Astrocyte of the hippocampus (primary cell): ENCODE measurements around the gene METTL25B.

Experiments used
- DNase-seq: peaks from one replicate; pipeline ENCODE4 v3.0.0; 2011; ENCODE audit warnings: low read depth, low spot score

The METTL25B gene

DNA sequence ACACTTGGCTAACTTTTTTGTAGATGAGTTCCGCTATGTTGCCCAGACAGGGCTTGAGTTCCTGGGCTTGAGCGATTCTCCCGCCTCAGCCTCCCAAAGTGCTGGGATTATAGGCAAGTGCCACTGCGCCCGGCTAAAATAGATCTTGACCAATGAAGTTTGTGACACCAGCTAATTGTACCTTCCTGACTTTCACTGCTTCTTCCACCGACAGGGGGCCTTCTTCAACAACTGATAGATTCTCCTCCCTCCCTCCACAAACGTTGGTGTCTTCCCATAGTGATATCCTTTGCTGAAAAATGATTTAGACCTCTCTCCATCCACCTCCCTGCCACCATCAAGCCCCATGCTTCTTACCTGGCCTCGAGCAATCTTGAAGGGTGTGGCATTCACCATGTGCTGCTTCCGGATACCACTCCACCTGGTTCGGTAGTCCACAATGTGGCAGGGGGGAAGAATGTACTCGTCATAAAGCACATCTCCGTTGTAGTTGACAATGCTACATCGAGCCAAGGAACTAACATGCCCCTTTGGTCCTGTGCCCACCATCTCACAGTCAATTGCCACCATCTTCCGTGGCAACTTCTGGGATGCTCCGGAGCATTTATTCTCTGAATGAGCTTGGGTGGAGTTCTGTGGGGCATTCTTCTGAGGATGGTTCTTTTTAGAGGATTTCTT, 1.6 kb upstream of the METTL25B start:
- peak; percentile 72 for DNase-seq

DNA sequence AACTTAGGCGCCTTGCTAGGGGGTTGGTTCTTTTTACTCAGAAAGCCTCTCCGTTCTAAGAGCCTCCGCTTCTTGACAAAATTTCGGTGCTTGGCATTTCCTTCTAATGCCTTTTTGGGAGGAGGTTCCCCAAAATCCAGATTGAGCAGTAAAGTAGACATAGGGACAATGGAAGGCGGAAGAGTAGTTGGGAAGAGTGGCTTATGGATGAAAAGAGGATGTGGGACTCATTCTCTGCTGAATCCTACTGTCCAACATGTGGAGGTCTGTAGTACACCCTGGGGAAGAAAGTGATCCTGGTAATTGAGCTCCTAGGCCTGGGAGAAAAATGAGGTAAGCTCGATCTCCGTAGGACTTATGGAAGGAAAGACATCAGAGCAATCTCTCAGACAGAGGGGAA, 777 bp upstream of the METTL25B start:
- DNase-seq, result no peak

DNA sequence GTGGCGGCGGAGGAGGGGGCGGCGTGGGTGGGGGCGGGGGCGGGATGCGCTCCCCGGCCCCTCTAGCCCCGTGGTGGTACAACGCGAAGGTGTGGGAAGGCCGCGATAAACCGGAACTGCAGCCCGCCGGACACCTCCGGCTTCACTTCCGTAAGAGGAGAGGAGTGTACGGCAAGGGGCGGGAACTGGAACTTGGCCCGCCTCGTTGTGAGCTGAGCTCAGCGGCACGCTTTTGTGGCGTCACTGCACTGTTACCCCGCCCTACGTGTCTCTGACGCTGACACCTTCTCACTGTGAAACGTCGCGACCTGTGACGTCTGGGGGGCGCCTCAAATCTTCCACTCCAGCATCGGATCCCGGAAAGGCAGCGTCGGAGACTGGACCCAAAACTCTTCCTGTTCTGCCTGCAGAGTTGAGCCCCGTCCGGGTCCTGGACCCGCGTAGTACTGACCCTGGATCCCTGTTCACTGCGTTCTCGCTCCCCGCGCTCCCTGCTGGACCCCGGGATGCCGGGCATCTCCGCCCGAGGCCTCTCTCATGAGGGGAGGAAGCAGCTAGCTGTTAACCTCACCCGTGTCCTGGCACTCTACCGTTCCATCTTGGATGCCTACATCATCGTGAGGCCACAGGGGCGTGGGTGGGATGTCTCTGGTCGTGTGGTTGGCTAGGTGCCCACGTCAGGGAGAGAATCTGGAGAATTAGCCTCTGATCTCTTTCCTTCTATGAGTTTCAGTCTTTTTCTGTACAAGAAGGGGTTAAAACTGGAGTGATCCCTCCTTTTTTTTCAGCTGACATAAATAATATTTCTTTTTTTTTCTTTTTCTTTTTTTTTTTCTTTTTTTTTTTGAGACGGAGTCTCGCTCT, 562 bp downstream of the METTL25B start, which contains the start of gene ISG20L2:
Gene ISG20L2 (minus strand): TSS at position 168 of the 864 bp plus-strand sequence. CDS start 1,114 bp downstream, outside the sequence.
- DNase-seq, result peak; percentile 99

DNA sequence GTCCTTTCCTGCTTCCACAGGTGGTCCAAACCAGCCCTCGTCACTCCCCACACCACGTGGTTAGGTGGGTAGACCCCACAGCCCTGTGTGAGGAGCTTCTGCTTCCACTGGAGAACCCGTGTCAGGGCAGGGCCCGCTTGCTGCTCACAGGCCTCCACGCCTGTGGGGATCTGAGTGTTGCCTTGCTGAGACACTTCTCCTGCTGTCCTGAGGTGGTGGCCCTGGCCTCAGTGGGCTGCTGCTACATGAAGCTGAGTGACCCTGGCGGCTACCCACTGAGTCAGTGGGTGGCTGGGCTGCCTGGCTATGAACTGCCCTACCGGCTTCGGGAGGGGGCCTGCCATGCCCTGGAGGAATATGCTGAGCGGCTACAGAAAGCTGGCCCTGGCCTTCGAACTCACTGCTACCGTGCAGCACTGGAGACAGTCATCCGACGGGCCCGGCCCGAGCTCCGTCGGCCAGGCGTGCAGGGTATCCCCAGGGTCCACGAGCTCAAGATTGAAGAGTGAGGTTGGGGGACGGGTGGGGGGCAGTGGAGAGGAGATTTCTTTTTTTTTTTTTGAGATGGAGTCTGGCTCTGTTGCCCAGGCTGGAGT, 5.8 kb downstream of the METTL25B start:
- DNase-seq, result no peak

DNA sequence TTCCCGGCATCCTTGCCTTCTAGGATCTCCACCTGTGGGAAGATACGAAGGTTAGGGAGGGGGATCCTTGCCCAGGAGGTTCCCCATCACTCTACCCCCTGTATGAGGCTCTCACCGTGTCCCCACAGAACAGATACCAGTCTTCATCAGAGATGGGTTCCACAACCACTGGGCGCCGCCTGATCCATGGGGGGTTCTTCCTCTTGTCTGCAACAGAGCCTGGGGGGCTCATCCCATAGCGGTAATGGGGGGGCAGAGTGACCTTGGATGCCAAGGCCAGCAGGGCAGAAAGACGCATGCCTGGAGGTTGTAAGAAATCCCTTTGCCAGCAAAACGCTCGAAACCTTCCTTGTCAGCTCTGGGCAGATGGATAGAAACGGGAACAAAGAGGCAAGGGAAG, 10.1 kb downstream of the METTL25B start:
- DNase-seq, result no peak

DNA sequence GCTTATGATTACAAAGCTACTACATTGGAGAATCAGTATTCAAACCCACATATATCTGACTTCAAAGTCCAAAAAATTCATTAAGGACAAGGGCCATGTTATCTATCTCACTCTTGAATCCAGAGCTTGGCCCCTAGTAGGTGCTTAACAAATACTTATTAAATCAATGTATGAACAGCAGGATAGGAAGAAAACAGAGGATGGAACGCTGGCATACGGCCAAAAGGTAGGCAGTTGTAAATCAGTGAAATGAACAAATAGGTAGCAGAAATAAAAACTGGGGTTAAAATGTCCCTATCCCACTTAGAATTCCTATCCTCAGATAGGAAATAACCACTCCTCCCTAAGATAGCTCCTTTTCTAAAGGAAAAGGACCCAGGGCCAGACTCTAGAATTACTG, 10.6 kb downstream of the METTL25B start:
- no peak for DNase-seq

DNA sequence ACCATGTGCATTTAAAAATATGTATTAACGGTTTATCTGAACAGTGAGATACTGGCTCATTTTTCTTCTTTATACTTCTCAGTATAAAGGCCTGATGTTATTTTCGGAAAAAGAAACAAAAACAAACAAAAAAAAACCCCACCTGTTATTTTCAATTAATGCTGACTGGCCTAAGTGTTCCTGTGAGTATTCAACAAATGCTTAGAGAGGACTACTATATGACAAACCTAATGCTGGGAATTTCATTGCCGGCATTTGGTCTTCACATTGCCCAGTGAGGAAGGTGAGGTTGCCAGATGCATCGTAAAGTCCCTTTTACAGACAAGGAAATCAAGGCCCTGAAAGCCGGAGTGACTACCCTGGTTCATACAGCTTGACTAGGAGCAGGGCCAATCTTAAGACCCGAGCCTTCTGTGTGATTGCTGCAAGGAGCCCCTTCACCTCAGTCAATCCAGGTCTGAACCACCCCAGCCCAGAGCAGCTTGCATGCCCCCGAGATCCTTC, 12.0 kb downstream of the METTL25B start:
- no peak for DNase-seq

DNA sequence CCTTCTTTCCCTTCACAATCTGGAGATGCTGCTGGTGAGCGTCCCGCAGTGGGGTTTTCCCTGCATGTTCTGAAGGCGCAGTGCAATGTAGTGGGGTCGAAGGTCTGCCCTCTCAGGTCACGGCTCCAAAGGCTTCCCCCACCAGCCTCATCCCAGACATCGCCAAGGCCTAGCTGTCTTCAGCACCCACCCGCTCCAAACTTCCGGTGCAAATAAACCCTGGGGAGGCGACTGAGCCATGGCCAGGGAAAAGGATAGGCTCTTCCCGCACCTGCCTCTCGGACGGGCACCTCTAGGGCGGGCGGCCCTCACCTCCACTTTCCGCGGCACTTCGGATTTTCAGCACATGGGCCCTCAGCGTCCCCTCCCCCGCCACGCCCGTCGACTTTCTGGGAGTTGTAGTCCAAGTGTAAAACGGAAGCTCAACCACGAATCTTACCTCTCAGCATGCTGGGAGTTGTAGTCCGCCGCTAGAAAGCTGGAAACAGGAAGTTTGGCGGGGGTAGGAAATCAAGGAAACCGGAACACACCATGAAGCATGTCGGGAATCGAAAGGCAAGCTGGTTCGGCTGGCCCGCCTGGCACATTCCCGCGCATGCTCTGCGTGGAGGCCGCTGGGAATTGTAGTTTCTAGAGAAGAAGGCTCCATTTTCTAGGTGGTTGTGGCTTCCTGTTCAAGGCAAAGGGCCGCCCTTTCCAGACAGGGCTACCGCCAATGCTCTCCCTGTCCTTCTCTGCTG, 12.6 kb downstream of the METTL25B start, which contains the start of gene MRPL24:
Gene MRPL24 (minus strand): TSS at position 348 of the 740 bp plus-strand sequence. CDS start 2,384 bp downstream, outside the sequence.
- DNase-seq, result peak; percentile 99

DNA sequence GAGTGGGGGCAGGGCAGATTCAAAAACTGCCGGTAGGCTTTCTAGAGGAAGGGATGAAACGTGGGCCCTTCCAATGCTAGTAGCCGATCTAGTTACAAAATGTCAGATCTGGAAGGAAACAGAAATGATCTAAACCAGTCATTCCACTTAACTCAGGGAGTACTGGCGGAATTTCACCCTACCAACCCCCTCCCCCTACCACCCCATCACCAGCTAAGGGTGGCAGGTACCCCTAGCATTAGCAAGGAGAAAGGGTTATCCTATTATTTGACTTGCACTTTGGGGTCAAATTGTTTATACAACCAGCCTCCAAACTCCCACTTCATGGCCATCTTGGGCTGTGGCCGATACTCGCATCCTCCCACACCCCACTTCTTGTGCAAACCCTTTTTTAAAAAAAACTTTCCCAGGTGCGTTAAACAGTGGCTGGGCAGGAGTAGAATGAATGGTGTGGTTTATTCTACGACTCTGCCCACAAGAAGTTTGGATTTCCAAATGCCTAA, 13.3 kb downstream of the METTL25B start:
- DNase-seq, result no peak

DNA sequence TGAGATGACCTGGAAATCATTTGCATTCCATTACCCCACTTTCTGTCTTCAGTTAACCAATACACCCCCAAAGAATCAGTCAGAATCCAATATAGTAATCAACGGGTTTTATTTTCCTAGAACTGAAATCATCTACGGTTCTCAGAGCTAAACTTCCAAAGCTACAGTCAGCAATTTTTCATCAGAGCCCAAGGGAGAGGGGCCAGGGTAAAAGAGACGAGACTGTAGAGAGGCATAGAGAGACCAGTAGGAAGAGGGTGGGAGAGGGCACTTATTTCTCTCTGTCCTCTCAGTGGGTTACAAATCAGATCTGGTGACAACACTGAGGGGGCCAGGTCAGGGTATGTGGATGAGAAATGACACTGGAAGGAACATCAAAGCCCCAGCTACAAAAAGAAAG, 13.7 kb downstream of the METTL25B start:
- no peak for DNase-seq

DNA sequence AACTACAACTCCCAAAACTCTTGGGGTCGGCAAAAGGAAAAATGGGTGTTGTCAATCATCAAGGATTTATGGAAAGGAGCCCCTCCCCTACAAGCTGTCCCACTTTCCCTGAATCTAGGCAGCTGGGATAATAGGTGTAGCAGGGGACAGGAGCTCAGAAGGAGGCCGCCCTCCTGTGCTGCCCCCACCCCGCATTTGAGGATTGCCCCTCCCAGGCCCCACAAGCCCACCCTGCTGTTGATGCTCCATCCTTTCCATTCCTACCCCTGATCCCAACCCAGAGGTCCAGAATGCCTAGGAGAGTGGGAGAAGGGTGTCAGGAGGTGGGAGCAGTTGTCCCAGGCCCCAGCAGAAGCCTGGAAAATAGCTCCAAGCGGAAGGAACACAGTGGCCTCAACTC, 14.5 kb downstream of the METTL25B start:
- no peak for DNase-seq

DNA sequence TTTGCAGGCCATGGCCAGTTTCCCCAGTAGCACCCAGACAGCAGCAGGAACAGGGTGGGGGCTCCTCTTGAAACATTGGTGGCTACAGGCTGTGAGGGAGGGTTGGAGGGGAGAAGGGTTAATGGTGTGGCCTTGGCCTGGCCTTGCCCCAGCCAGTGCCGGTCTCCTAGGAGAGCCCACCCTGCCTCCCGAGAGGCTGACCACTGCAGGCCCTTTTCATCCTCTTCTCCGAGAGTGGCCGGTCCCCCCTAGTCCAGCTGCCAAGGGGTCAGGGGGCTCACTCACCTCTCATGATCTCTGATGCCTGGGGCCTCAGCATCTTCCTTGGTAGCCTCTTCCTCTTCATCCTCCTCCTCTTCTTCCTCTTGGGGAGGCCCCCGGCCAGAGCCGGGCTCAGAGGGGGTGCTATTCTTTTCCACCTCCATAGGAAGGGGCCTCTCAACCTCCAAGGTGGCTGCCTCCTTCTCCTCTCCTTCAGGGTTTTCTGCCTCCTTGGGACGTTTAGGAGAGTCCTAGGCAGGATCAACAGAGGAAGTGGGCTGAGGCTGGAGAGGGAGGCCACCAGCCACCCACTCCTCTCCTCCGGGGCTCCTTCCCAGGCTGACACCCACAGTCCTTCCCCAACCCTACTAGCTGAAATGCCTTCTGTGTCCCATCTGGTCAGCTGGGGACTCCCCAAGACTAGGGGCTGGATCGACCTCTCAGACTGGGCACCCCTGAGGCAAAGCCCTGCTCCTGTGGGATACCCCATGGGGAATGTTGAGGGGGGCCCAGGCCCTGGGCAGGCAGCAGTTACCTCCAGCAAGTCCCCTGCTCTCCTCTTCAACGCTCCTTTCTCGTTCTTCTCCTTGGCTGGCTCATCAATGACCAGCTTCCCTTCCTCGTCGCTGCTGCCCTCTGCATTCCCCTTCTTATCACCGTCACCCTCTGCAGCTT, 15.4 kb downstream of the METTL25B start:
- DNase-seq, result no peak

DNA sequence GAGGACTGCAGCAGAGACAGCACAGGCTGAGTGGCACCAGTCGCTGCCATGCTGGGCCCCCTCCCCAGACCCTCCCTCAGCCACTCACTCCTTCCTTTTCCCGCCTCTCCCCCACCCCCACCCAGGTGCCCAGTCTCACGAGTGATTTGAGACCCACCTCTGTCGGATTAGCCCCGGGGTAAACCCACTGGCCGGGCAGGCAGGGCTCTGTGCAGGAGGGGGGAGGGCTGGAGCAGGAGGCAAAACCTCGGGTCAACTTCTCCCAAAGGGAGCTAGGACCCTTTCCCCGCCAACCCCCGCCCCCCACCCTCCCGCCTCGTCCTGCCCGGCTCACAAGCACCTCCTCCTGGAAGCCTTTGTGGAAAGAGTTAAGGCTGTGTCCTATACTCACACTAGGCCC, 16.1 kb downstream of the METTL25B start:
- no peak for DNase-seq

DNA sequence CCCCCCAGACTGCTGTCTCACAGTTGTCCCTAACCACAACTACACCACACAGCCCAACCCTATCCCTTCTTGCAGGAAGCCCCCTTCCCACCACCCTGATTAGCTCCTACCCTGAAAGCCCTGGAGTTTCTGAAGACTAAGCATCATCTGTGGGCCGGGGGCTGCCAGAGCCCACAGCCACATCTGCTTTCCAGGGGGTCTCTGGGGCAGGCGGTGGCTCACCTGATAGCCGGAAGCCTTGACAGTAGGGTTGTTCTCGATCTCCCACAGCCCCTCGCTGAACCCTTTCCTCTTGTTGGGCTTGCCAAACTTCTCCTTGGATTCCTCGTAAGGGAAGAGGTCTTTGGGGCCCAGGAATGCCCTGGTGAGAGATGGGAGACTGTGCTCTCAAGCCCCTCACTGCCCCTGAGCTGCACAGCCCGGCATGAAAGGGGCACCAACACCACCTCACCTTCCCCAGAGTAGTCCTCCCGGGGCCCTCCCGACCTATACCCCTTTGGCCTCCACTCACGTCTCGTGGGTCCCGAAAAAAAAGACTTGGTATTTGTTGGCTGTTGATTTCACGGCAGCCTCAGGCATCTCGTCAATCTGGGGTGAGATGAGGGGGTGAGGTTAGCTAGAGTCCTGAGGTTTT, 16.6 kb downstream of the METTL25B start:
- DNase-seq, result no peak

DNA sequence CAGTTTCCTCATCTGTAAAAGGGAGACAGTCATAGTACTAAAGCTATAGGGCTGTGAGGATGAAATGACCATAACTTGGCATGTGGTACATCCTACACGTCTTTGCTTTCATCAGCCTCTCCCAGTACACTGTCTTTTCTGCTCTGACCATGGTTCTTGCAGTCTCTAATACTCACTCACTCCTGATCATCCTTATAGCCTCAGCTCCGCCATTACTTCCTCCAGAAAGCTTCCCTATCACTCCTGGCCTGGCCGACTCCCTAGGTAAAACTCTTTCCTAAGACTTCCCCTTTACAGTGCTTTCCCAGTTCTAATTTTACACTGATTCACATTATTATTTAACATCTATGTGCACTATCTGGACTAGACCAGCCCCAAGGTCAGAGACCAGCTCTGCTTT, 17.6 kb downstream of the METTL25B start:
- DNase-seq, result no peak

DNA sequence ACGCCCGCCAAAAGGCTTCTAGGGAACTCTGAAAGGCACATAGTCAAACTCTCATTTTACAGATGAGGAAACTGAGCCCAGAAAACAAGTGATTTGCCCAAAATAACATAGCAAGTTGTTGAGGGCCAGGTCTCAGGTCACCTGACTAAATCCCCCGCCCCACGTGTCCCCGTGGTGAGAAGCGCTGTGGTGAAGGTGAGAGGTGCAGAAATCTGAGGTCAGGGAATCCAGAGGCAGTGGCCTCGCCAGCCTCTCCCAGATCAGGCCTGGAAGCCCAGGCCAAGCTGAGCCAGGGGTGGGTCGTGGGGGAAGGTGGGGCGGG, 18.1 kb downstream of the METTL25B start:
- DNase-seq, result no peak

DNA sequence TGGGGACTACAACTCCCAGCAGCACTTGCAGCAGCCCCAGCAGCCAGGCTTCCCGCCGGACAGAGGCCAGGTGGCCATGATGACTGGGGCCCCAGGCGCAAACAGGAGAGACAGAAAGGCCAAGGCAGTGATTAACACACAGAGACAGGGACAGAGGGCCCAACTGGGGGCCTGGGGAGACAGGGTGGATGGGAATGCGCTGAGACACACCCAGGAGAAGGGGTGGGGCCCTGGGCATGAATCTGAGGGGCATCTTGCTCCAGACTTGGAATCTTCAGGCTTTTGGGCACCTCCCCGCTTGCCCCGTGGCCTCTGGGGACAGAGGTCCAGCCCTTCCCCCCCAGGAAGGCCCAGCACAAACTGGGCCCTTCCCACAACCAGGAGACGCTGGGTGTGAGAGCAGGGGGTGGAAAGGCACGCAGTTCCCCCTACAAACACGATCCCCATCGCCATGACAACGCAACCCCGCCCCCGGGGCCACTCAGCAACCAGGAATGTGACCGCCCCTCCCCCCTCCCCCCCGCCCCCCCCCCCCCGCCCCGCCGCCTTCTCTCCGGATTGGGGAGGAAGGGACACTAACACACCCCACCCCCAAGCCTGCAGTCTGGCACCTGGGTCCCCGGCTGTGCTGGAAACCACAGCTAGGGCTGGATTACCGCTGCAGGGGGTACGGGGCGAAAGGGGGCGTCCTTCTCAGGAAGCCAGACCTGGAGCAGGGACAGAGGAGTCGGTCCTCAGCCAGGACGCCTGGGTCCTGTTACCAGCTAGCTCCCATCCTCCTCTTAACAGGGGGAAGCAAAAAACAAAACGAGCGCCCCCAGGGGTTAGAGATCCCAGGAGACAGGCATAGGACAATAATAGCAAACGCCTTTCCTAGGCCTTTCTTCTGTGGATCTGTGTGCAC, 18.7 kb downstream of the METTL25B start:
- peak; percentile 96 for DNase-seq

DNA sequence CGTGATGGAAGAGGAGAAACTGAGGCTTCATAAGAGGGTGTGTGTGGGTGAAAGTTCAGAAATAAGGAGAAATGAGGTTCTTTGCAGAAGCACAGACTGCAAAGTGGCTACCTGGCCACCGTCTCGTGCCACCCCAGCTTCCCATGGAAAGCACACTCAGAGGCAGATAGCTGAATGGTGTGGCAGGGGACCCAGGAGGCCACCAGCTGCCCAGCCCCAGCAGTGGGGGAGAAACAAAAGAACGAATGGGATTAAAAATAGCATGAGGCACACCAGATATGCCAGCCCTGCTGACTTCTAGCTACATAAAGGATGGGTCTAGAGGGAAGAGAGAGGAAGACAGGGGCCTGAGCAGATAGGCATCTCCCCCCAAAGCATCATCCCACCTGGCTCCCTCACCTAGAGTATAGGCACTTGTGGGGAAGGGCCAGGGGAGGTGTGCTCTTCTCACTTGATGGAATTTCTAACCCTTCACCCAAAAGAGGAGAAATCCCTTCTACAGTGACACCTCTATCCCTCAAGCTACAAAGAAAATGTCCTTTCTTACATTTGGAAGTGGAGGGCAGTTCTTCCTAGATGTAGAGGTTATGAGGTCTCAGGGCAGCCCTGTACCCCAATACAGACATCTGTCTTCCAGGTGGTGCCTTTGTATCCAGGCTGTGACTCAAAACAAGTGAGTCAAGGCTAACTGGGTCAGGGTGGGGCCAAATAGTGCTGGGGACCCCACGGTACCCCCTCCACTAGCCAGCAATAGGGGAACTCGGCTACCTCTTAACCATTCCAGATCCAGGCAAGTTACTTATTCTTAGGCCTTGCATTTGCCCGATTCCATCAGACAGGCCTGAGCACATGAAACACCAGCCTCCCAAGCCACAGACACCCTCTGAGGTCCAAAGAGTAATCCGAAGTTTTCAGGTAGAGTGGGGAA, 19.7 kb downstream of the METTL25B start:
- peak; percentile 14 for DNase-seq
